DLD1 (cell line): ENCODE results near the gene GABRB2.
"Not testable (repeated sequence)": the region's sequence is repeated elsewhere in the genome, so short reads cannot be mapped to it uniquely, and the experiment has no call there.

ENCODE experiments used
- in situ Hi-C: cut with HindIII; loops from 2 replicates; pipeline ENCODE4 v1.10.0; 2017; ENCODE audit warnings: low sequenced_read_pairs

The GABRB2 gene

GRCh38 chr5:161261668-161262323, 284.7 kb downstream of the GABRB2 start:
- in situ Hi-C loops = no loop called here

GRCh38 chr5:161258438-161258837, 288.1 kb downstream of the GABRB2 start:
- in situ Hi-C loops = no loop called here

- in situ Hi-C loops = no loop called here
Measured at GRCh38 chr5:161256957-161257356, 289.6 kb downstream of the GABRB2 start.

- in situ Hi-C loops = not testable (repeated sequence)
Measured at GRCh38 chr5:161252955-161253354, 293.6 kb downstream of the GABRB2 start.

- in situ Hi-C loops = no loop called here
Measured at GRCh38 chr5:161246749-161247148, 299.8 kb downstream of the GABRB2 start.

GRCh38 chr5:161245846-161246245, 300.7 kb downstream of the GABRB2 start:
- in situ Hi-C loops = not testable (repeated sequence)
